GM18508 (cell line): ENCODE results near the gene MTFMT.
"Not testable (repeated sequence)": the region's sequence is repeated elsewhere in the genome, so short reads cannot be mapped to it uniquely, and the experiment has no call there.

Source experiments
- ATAC-seq: cut with Tn5 transposase; IDR thresholded peaks from one replicate; pipeline ENCODE4 v1.9.1; 2021; ENCODE audit warnings: moderate number of reproducible peaks; ENCODE audit not compliant: insufficient read depth, unreplicated experiment

Gene MTFMT

DNA sequence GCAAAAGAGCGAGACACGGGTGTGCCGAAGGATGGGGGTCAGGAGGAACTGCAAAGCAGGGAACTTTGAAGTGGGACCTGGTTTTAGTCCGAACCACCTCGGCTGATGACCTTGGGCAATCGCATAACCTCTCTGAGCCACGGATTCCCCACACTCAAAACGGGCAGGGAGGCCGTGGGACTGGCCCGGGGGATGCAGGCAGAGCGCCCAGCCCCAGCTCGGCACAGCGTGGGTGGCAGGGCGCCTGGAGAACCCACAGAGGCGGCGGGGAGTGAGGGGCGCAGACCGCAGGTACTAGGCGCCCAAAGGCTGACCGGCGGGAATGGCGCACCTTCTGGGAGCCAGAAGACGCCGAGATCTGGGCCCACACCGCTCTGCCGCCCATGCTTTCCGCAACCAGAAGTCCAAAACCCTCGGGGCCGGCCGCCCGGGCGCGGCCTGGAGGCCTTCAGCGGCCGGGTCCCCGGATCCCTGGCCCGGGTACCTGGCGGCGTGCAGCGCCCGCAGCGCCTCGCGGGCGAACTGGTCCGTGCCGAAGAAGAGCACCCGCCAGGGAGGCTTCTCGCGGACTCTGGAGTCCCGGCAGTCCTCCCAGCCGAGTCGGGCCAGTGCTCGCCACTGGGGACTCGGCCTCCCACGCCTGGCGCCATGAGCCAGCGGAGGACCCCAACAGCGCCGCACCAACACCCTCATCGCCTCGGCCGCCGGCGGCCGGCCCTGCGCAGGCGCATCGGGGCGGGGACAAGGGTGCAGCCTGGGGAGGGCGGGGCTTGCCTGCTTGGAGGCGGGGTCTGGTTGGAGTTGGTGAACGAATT lies at the start of gene MTFMT:
TSS of gene MTFMT (minus strand) at position 719 of the 815 bp plus-strand sequence. CDS start at position 693, 26 bp downstream.
- no peak for ATAC-seq

DNA sequence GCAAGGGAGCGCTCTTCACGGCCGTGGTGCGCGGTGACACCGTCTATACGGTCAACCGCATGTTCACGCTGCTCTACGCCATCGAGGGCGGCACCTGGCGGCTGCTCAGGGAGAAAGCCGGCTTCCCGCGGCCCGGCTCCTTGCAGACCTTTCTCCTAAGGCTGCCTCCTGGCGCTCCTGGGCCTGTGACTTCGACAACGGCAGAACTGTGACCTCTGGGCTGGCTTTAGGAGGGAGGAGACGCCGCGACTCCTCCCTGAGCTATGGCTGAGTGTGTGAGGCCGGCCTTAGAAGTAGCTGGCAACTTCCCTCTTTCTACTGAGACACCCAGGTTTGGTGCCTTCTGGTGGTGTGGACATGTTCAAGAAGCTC lies 48.5 kb upstream of the MTFMT start:
- ATAC-seq = no peak

DNA sequence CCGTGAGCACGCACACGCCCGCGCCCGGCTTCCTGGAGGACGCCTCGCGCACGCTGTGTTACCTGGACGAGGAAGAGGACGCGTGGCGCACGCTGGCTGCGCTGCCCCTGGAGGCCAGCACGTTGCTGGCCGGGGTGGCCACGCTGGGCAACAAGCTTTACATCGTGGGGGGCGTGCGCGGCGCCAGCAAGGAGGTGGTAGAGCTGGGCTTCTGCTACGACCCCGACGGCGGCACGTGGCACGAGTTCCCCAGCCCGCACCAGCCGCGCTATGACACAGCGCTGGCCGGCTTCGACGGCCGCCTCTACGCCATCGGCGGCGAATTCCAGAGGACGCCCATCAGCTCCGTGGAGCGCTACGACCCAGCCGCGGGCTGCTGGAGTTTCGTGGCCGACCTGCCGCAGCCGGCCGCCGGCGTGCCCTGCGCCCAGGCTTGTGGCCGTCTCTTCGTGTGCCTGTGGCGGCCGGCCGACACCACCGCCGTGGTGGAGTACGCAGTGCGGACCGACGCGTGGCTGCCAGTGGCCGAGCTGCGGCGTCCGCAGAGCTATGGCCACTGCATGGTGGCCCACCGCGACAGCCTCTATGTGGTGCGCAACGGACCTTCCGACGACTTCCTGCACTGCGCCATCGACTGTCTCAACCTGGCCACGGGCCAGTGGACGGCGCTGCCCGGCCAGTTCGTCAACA lies 48.0 kb upstream of the MTFMT start:
- no peak for ATAC-seq

DNA sequence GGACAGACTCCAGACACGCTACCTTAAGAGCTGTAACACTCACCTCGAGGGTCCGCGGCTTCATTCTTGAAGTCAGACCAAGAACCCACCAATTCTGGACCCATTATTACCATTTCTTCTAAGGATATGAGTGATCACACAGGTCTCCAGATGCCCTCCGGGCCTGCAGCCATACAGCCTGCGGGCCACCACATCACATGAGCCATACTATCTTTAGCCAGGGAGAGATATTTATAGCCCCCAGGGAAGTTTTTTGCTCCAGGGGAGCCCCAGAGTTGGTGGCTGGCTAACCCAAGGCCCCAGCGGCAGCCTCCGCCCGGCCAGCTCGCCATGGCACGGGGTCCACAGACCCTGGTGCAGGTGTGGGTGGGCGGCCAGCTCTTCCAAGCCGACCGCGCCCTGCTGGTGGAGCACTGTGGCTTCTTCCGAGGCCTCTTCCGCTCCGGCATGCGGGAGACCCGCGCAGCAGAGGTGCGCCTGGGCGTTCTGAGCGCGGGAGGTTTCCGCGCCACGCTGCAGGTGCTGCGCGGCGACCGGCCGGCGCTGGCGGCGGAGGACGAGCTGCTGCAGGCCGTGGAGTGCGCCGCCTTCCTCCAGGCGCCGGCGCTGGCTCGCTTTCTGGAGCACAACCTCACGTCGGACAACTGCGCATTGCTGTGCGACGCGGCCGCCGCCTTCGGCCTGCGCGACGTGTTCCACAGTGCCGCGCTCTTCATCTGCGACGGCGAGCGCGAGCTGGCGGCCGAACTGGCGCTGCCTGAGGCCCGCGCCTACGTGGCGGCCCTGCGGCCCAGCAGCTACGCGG lies 47.2 kb upstream of the MTFMT start, which contains the start of gene KBTBD13:
TSS of gene KBTBD13 (plus strand) at position 261 of the 805 bp plus-strand sequence. CDS start at position 331, 70 bp downstream.
- no peak for ATAC-seq

DNA sequence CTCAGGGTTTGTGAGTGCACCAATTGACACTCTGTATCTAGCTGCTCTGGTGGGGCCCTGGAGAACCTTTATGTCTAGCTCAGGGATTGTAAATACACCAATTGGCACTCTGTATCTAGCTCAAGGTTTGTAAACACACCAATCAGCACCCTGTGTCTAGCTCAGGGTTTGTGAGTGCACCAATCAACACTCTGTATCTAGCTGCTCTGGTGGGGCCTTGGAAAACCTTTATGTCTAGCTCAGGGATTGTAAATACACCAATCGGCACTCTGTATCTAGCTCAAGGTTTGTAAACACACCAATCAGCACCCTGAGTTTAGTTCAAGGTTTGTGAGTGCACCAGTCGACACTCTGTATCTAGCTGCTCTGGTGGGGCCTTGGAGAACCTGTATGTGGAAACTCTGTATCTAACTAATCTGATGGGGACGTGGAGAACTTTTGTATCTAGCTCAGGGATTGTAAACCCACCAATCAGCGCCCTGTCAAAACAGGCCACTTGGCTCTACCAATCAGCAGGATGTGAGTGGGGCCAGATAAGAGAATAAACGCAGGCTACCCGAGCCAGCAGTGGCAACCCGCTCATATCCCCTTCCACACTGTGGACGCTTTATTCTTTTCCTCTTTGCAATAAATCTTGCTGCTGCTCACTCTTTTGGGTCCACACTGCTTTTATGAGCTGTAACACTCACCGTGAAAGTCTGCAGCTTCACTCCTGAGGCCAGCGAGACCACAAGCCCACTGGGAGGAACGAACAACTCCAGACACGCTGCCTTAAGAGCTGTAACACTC lies 46.4 kb upstream of the MTFMT start:
- ATAC-seq = not testable (repeated sequence)

DNA sequence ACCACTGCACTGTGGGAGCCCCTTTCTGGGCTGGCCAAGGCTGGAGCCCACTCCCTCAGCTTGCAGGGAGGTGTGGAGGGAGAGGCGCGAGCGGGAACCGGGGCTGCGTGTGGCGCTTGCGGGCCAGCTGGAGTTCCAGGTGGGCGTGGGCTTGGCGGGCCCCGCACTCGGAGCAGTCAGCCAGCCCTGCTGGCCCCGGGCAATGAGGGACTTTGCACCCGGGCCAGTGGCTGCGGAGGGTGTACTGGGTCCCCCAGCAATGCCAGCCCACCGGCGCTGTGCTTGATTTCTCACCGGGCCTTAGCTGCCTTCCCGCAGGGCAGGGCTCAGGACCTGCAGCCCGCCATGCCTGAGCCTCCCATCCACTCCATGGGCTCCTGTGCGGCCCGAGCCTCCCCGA lies 45.5 kb upstream of the MTFMT start:
- not testable (repeated sequence) for ATAC-seq

DNA sequence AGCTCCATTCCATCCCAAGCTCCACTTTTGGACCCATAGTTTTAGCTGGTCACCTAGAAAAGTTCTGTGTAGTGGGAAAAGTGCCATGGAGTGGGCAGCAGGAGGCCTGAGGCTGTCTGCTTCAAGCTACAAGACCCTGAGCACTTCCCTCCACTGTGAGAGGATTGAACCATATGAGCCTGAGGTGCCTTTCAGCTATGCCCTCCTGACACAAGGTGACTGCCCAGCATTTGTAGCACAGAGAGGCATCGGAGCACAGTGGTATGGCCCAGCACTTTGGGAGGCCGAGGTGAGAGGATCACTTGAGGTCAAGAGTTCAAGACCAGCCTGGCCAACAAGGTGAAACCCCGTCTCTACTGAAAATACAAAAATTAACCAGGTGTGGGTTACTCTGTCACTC lies 43.2 kb upstream of the MTFMT start:
- no peak for ATAC-seq

DNA sequence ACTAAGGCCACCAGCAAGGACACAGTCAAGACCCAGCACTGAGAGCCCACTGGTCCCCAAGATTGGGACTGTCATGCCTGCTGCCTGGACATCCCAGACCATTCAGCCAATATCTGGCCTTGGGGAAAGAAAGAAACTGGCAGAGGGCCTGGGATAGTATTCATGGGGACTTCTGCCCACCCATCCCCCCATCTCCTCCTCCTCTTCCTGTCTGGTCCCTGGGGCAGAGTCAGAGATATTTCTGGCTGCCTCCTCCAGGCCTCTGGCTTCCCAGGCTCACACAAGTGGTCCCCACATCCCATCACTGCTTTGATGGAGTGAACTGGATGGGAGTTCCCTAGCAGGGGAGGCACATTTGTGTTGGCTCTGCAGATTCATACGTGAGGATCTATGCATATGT lies 42.6 kb upstream of the MTFMT start:
- ATAC-seq = no peak

DNA sequence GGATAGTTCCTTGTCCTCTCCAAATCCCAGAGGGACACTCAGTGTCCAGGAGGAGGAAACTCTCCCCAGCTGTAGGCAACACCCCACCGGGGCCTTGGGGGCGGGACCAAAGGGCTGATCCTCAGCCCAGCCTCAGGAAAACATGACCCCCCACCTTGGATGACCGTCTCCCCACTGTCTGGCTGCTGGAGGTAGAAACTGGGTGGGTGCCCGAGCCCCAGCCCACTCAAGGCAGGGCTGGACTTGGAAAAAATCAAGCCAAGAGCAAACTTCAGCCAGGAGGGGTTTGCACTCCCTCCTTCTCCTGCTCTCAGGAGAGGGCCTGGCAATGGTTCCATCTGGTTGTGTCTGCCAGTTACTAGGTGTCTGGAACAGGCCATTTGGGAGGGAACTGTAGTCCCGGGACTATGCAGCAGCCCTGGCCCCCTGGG lies 42.0 kb upstream of the MTFMT start:
- ATAC-seq = no peak

DNA sequence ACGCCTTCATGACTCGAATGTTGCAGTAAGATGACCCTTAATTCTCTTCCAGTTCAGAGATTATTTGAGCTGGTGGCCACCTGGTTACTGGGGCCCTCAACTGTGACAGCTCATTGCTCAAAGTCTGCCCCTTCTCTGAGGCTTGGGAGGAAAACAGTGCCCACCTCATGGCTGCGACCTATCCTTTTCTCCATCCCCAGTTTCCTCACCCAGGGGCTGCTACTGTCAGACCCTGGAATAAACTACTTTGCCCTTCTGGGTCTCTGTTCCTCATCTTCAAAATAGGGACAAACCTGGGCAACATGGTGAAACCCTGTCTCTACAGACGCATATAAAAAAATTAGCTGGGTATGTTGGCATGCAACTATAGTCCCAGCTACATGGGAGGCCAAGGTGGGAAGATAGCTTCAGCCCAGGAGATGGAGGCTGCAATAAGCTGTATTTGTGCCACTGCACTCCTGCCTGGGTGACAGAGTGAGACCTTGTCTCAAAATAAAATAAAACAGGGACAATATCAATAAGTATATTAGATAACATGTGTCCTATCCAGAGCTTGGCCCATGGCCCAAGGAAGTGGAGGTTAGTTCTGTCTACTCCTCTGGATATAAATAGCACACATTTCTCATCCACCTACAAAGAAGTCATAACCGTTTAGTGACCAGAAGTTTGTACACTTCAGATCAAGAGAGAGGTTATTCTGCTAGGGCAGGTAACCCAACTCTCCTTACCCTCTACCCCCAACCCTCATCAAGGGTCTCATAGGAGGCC lies 40.5 kb upstream of the MTFMT start:
- ATAC-seq = no peak

DNA sequence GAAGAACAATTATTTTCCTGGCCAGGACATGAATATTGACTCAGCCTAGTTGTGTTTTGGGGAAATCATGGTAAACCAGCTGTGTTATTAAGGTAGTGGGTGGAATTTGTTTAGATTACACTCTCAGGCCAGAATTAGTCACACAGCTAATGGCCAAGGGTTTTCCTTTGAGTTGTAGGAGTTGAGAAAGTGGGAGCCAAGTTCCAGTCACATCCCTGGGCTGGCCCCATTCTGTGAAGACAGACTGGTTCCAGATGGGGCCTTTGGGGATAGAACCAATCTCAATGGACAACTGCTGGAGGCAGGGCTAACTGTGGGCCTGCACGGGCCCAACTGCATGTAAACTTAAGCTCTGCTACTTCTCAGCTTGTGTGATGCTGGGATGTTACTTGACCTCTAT lies 39.7 kb upstream of the MTFMT start:
- ATAC-seq = no peak

DNA sequence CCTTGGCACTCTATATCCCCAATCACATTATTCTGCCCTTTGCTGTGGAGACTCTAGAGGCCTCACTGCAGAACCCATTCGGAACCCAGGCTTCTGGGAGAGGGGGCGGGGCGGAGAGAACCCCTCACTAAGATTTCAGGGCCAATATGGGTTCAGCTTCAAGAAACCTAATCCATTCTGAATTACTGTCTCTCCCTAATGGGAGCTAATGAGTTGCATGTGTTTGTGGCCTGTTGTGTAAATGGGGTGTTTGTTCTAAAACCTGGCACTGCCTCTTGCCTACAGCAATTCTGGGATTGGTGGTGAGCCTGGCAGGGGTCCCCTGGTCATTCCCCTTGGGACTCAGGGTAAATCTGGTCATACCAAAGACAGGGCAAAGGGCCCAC lies 39.0 kb upstream of the MTFMT start:
- no peak for ATAC-seq

DNA sequence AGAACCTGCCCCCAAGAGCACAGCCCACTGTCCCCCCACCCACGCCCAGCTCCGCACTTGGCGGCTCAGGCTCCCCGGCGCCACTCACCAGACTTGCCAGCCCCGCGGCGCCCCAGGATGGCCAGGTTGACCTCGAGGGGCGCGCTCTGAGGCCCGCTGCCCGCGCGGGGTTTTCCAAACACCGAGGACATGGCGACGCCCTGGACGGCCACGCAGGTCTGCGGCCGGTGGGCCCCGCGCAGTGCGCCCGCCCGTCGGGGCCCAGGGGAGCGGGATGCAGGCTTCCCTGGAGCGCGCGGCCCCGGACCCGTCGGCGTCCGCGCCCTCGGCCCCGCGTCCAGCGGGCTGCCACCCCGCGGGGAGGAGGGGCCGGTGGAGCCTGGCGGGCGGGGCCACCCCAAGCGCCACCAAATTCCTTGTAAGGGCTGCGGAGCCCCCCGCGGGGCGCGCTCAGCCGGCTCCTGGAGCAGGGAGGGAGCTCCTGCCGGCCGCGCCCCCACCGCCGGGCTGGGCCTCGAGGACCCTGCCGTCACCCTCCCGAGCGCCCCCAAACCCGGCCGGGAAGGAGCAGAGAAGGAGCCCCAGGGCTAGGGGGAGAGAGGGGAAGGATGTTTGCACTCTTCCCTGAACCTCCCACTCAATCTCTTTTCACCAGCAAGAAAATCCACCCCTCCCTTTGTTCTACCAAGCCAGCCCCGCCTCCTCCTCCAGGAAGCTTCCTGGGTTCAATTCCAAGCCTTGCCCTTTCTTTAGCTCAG lies 38.4 kb upstream of the MTFMT start, which contains the start of gene RASL12:
TSS of gene RASL12 (minus strand) at position 347 of the 758 bp plus-strand sequence. CDS start at position 191, 156 bp downstream.
- no peak for ATAC-seq

DNA sequence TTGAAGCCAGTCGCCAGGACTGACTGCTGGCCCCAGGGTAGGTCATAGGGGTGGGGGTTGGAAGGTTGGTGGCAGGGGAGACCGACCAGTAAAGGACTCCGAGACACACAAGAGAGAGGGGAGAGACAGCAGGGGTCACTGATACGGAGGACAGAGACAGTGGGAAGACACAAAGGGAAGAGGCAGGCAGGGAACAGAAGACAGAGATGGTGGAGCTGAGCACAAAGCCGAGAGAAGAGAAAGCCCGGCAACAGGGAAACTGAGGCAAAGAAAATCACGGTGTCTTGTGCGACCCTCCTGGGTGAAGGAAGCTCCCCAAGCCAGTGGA lies 37.8 kb upstream of the MTFMT start:
- no peak for ATAC-seq

DNA sequence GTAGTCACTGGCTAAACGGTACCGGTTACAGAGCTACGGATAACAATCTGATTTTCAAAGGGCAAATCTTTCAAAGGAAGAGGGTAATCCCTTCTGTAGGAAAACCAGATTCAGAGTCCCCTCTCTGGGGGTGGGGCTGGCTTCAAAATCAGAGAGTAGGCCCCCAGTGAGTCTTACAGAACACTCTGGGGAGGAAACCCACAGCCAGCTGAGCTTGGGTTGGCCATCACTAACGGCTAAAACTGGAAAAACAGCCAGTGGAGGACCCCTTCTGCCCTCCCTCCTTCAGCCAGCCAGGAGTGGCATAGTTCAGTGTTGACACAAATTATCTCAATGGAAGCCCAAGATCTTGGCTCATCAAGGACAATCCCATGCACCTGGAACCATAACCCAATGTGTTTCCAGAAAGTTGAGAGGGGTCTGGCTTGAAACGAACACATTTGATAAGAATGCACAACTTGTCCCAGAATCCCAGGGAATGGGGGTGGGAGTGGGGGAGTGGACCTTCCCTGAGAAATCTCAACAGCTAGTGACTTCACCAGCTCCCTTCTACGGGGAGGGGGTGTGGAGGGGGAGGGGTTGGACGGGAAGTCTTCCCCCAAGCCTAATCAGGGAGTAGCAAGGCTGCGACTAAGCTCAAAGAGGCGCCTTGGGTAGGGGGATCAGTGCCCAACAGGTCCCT lies 37.3 kb upstream of the MTFMT start:
- ATAC-seq = no peak

DNA sequence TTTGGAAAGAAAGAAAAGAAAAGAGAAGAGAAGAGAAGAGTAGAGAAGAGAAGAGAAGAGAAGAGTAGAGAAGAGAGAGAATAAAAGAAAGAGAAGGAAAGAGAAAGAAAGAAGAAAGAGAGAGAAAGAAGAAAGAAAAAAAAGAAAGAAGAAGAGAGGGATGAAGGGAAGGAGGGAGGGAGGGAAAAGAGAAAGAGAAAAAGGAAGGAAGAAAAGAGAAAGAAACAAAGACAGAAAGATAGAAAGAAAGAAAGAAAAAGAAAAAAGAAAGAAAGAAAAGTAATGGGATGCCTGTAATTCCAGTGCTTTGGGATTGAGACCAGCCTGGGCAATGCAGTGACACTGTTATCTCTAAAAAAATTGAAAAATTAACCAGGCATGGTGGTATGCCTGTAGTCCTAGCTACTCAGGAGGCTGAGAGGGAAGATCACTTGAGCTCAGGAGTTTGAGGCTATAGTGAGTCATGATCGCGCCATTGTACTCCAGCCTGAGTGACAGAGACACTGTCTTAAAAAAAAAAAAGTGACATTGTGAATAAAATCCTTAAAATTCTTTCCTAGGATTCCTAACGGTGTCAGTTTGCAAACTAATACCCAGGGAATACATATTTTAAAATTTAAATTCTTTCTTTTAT lies 36.7 kb upstream of the MTFMT start:
- no peak for ATAC-seq

DNA sequence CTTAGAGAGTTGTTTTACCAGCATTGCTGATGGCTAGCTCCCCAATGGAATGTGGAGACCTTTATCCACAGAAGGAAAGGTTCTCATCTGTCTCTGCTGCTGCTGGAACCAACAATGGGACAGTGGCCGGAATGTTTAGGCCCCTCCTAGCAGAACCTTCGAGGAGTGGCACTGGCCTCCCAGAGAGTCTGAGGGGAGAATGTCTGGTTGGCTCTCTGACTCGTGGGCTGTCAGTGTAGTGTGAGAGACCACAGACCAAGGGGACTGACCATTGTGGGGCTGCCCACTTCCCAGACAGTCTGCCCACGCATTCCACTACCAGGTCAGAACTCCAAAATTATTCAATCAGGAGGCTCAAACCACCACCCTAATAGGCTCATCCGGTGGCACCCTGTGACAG lies 33.3 kb upstream of the MTFMT start:
- no peak for ATAC-seq

DNA sequence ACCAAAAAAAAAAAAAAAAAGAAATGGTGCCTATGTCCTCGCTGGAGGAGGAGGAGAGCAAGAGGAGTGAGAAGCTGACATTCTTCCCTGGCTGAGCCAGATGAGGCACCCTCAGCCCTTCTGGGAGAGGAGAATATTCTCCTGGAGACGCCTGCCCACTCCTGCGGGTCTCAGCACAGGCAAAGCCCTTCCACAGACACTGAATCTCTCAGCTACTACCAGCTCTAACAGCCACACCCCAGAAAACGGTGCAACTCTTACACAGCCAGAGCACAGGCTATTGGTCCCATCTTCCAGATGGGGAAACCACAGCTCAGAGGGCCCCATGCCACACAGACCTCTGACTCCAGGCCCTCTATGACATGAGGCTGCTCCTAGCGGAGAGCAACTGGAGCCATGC lies 32.6 kb upstream of the MTFMT start:
- no peak for ATAC-seq
